Activated T-cell treated with anti-CD3 and anti-CD28 coated beads, Interleukin-2, amount 50 U/mL, for 1 hour (primary cell): Measurements from ENCODE around the gene PI4KB.

Experiments
- DNase-seq: peaks from one replicate; pipeline ENCODE4 v3.0.0-alpha.2; 2020

The PI4KB gene

GRCh38 chr1:151346082-151346768 is 19.0 kb upstream of the PI4KB start:
- DNase-seq, result no peak

DNA sequence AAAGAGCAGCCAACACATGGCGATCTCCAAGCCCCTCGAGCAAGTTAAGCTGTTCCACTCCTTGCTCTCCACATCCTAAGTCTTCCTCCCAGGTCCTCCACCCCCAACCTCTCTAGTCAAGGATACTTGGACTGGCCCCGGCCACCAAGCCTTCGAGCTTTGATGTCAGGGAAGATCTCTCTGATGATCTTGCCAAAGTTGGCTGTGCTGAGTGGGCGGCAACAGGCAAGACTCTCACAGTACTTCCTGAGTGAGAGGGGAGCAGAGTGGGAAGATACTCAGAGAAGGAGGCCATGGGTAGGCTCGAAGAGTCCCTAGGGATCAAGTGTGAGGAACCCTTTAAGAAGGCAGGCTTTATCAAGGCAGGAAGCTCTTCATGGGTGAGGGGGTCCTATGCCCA is 17.1 kb upstream of the PI4KB start:
- no peak for DNase-seq

DNA sequence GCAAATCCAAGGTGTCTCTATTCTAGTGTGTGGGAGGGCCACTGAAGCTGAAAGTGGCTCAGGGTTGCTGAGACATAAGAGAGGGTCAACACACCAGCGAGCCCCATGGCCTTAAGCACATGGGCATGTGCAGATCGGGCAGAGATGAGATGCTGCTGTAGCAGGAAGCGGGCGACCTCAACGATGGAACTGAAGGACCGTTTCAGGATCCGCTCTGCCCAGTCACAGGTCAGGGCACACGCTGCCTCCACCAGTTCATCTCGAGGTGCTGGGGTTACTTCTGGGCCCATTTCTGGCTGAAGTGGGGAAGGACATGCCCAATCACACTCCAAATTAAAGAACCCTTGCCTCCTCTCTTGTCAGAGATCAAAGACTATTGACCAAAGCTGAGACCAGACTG is 16.4 kb upstream of the PI4KB start:
- DNase-seq, result no peak

- no peak for DNase-seq
Measured at GRCh38 chr1:151342569-151342968, 15.4 kb upstream of the PI4KB start.

DNA sequence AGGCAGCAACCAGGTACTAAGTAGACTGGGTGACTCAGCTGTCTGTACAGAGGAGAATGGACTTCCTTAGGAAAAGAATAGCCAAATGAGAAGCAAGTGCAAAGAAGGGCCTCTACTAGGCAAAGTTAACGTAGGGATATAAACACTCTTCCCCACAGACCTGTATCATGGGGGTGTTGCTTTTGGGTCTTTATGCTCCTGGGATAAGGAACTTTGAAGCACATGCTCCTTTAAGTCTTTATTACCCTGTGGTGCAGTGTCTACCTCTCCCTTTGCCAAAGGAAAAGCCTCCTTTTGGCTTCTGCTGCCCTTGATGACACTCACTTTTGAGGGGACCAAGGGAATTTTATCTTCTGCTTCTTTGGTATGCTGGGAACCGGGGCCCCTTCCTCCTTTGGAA is 14.8 kb upstream of the PI4KB start:
- DNase-seq, result no peak

DNA sequence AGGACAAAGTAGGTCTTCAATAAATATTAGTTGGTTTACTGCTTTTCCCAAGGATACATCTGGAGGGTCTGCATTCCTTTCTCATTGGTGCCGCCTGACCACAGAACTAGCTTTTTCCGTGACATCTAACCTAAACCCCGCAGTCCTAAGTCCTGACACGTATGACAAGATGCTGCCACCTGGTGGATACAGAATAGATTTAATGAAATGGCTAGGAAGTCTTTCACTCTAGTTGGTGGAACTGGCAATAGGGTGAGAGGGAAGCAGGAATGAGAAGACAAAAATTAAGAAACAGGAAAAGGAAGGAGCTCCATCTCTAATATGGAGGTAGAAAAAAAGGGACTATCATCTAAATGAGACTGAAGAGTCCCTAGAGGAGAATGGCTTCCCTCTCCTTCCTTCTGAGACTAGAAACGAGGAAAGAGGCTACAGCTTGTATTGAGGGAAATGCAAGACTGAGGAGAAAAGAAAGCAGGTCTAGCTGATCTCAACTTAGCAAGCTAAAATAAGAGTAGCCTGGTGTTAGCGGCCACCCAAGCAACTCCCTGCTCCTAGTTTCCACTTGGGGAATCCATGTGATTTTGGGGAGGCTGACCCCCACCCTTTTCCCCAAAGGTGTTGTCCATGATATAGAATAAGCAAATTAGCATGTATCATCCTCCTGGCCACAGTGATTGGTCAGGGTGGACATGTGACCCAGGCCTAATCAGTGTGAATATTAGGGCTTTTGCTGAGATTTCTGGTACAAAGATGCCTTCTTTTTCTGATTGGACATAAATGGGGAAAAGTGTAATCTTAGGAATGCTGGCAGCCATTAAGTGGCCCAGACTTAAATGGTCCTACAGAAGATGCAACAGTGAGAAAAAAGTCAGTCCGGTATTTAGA is 13.9 kb upstream of the PI4KB start:
- DNase-seq, result peak; percentile 33

- DNase-seq, result no peak
Measured at GRCh38 chr1:151336556-151336955, 9.3 kb upstream of the PI4KB start.

DNA sequence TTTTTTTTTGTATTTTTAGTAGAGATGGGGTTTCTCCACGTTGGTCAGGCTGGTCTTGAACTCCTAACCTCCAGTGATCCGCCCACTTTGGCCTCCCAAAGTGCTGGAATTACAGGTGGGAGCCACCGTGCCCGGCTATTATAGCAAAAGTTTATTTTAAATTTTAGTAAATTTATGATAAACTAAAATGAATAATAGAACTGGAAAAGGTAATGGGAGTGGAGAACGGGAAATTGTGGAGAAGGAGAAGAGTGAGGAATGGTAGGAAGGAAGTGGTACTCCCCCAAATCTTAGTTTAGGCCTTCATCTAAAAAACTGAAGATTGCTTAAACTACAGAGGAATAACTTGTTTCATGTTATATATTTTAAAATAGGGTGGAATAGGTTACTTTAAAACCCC is 7.6 kb upstream of the PI4KB start:
- no peak for DNase-seq

DNA sequence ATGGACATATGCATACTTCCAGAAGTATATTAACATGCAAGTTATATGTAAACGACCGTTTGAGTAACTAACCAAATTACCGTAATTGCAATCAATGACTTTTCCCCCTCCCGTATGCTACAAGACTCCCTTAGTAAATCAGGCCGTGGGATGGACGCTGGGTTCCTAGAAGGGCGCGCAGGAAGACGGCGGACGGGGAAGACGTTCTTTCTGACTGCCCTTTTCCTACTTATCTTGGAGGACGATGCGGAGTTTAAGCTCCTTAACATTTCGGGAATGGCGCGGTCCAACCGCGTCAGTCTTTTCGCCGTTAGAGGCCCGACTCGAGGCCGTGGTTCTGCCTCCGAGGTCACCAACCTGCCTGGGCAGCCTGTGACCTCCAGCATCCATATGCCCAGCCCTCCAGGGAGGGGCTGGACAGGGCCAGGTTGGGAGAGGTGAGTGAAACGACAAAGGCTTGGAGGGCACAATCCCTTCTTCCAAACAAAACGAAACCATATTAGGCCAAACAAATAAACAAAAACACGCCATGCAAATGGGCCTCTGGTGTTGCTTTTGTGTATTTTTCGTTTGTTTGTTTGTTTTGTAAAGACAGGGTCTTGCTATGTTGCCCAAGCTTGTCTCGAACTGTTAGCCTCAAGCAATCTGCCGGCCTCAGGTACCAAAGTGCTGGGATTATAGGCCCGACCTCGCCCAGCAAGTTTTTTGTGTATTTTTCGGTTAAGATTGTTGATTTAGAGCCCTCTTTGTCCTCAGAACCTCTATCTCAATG is 873 bp upstream of the PI4KB start:
- DNase-seq, result peak; percentile 43

GRCh38 chr1:151326619-151327222 is 495 bp downstream of the PI4KB start:
- no peak for DNase-seq

DNA sequence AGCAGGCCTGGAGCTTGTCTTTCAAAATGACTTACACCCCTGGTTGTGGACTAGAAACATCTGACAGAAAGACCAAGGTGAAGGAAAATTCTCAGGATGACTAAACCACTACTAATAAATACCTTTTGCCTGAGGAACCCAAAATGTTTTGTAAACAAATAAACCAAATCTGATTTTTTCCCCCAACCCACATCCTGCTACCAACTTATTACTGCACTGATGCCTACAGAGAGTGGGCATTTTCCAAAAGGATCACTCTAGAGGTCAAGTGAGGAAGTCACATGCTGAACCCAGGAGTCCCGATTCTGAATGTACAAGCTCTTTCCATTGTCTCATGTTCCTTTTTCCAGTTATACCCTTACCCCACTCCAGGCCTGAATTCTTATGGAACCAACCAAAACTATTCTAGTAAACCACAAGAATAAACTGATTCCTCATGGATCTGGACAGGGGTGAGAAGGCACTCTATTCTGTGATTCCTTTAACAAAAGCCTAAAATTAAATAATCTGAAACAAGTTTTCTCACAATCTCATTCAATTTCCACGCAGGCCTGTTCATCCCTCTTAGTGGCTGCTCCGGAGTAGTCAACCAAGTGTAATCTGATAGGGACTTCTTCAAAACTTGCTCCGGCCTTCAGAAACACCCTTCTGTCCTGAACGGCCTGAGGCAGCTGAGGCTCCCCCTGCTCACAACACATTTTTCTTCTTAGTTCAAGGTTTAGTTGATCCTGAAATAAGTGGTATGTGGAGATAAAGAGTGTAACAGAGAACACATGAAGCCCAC is 1.4 kb downstream of the PI4KB start:
- no peak for DNase-seq

GRCh38 chr1:151325231-151325630 is 2.0 kb downstream of the PI4KB start:
- DNase-seq, result no peak

- no peak for DNase-seq
Measured at GRCh38 chr1:151324390-151324930, 2.8 kb downstream of the PI4KB start.

DNA sequence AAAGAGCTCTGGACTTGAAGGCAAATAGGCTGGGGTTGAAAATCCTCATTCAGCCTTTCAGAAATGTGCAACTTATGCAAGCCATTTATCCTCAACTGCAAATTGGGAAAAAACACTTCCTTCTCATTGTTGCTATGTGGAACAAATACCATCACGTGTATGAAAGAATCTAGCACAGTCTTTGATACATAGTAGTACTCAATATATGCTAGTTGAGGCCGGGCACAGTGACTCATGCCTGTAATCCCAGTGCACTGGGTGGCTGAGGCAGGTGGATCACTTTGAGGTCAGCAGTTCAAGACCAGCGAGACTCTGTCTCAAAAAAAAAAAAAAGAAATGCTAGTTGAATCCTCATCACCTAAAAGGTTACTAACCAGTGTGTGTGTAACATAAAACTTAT is 8.2 kb downstream of the PI4KB start:
- no peak for DNase-seq

DNA sequence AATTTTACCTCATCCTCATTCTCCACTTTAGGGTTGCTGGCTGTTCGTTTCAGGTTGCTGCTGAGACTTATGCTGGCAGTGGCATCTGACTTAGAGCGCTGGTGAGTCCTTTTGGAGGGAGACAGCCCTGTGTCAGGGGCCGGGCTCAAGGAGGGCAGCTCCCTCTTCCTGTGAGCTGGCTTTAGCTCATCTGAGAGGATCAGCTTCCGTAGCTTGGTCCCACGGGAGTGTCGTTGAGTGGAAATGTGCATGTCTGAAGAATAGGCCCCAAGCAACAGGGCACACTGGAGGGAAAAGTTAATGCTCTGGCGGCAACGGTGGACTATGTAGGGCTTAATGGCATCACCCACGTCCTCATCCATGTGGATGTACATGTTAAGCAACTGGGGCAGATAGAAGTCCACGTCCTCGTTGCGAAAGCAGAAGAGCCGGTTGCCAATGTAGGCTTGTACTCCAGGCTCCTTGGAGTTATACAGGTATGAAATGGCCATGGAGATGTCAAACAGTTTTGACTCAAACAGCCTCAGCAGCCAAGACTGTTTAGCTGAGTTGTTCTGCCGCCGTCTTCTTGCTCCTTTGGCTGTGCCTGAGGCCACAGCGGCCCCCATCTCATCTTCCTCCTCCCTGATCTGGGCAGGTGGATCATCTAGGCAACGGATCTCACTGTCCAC is 11.5 kb downstream of the PI4KB start:
- no peak for DNase-seq

GRCh38 chr1:151314137-151314875 is 12.9 kb downstream of the PI4KB start:
- DNase-seq, result no peak

DNA sequence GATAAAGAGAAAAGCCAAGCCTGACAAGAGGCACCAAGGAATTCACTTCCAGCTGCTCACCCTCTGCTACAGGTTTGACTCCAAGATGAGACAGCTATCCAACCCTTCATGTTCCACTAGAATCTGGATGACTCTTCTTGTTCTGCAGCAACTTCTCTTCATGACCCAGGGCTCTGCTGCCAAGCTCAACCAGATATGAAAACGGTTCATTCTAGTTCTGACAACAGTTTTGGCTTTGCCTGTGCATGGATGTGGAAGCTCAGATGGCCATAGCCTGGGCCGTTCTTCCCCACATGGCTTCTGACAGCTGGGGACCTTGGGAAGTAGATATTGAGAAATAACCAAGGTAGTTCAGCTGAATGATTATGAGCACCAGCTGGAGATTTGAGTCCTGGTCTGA is 13.7 kb downstream of the PI4KB start:
- DNase-seq, result no peak

DNA sequence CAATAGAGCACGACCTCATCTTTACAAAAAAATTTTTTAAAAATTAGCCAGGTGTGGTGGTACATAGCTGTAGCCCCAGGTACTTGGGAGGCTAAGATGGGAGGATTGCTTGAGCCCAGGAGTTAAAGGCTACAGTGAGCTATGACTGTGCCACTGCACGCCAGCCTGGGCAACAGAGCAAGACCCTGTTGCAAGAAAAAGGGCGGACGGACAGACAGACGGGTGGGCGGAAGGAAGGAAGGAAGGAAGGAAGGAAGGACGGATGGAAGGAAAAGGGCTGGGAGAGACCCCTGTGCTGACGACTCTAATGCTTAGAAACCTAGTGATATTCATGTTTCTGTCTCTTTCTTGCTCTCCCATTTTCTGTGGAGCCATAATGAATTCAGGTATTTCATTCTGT is 14.4 kb downstream of the PI4KB start:
- DNase-seq, result no peak

GRCh38 chr1:151312411-151312810 is 14.8 kb downstream of the PI4KB start:
- DNase-seq, result no peak

- peak; percentile 53 for DNase-seq
Measured at GRCh38 chr1:151311589-151312331, 15.5 kb downstream of the PI4KB start.
